GM12864 (cell line): Measurements from ENCODE around the gene EPHX1.
"Not testable (repeated sequence)": the region's sequence is repeated elsewhere in the genome, so short reads cannot be mapped to it uniquely, and the experiment has no call there.

Source experiments
- DNase-seq: peaks from one replicate; pipeline ENCODE4 v3.0.0-alpha.2; 2011; ENCODE audit warnings: low read depth
- H3K4me3 ChIP-seq: 2 replicates; pipeline ENCODE4 v1.5.1; 2011; ENCODE audit warnings: mild to moderate bottlenecking, low read depth, low read length, control low read depth
- CTCF ChIP-seq: IDR thresholded peaks from 2 replicates; pipeline ENCODE4 v1.5.1; 2011; ENCODE audit warnings: low read depth, mild to moderate bottlenecking, moderate library complexity, low read length, control low read depth, inconsistent platforms; ENCODE audit errors: missing control alignments

The EPHX1 gene

GRCh38 chr1:225886159-225887029, 76.5 kb downstream of the EPHX1 start:
- DNase-seq: no peak

GRCh38 chr1:225887030-225887314, 77.0 kb downstream of the EPHX1 start:
- DNase-seq: no peak
- no peak for TF ChIP-seq CTCF
- H3K4me3 ChIP-seq: no peak overlapping the region

More at GRCh38 chr1:225886159-225887029, 76.5 kb downstream of the EPHX1 start:
- no peak for TF ChIP-seq CTCF
- no peak overlapping the region for H3K4me3 ChIP-seq

GRCh38 chr1:225887554-225888288, 77.8 kb downstream of the EPHX1 start:
- H3K4me3 ChIP-seq: not testable (repeated sequence)

GRCh38 chr1:225888289-225888897, 78.5 kb downstream of the EPHX1 start:
- TF ChIP-seq CTCF: no peak
- DNase-seq: no peak

More at GRCh38 chr1:225887554-225888288, 77.8 kb downstream of the EPHX1 start:
- DNase-seq: not testable (repeated sequence)

GRCh38 chr1:225888898-225889601, 79.1 kb downstream of the EPHX1 start, which contains the start of gene LEFTY1:
LEFTY1 (minus strand) TSS chr1:225889146; CDS start chr1:225889066, 80 bp downstream.
- H3K4me3 ChIP-seq: no peak within 1 kb of the TSS
- DNase-seq: no peak
- TF ChIP-seq CTCF: no peak

More at GRCh38 chr1:225888289-225888897, 78.5 kb downstream of the EPHX1 start:
- no peak overlapping the region for H3K4me3 ChIP-seq

- no peak for TF ChIP-seq CTCF
- DNase-seq: no peak
- H3K4me3 ChIP-seq: no peak overlapping the region
Measured at GRCh38 chr1:225889743-225890142, 79.8 kb downstream of the EPHX1 start.
